ENCODE data around the gene TMEM151B. TPM values are rescaled to one million over a fixed set of nuclear protein-coding genes. Genes with fewer than 3 reads are reported as not detected.

Gene TMEM151B
- total RNA-seq (10 to 100 TPM in 1 of 2 donors, 1 to 10 TPM in 1; 9.3 to 18.0 TPM), polyA plus RNA-seq (ENCODE audit: insufficient read length in 2 of 2) (10 to 100 TPM; 51.1 to 53.1 TPM)
- long read RNA-seq, donor 1, full-length matches to known transcripts, result 6 of 6 reads
- long read RNA-seq, donor 1, partial matches to known transcripts, result 0 of 6 reads
- long read RNA-seq, donor 1, other reads (novel, unspliced or antisense), result 0 of 6 reads
- long read RNA-seq, donor 2, full-length matches to known transcripts, result 4 of 4 reads
- long read RNA-seq, donor 2, partial matches to known transcripts, result 0 of 4 reads
- long read RNA-seq, donor 2, other reads (novel, unspliced or antisense), result 0 of 4 reads
- long read RNA-seq, donor 3, full-length matches to known transcripts, result 8 of 8 reads
- long read RNA-seq, donor 3, partial matches to known transcripts, result 0 of 8 reads
- long read RNA-seq, donor 3, other reads (novel, unspliced or antisense), result 0 of 8 reads
- long read RNA-seq, donor 4, result 0 reads

DNA sequence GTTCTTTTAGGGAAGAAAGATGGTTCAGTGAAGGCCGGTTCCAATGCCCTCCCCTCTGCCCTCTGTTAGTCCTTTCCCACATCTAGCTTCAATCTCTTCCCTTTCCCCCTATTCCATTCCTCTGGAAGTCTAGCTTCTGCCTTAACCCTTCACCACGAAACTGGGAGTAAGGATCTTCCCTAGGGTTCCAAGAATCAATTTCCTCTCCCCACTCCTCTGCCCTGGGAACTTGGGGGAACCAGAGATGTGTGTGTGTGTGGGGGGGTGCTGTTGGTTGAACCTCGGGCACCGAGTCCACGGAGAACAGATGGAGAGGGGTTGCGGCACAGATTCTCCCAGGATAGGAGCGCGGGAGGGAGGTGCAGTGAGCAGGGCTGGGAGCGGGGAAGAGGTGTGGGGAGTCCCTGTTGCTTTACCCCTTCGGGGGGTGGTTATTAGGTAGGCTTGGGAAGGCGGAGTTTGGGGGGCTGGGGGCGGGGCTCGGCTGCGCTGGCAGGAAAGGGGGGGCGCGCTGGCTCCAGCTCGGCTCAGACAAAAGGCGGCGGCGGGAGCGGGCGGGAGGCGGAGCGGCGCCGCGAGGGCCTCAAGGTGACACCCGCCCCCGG lies at the start of gene TMEM151B:
TSS of gene TMEM151B (plus strand) at position 530 of the 605 bp plus-strand sequence. CDS start 293 bp downstream, outside the sequence.
- Histone ChIP-seq H3K36me3 (ENCODE audit: control insufficient read depth, insufficient read depth, low read length) (peaks cover 19% of the 10 kb centered on the region), H3K4me1 (ENCODE audit: control insufficient read depth, insufficient read depth, low read length) (peaks cover 34% of the 10 kb centered on the region), H3K27me3 (ENCODE audit: control insufficient read depth, insufficient read depth, low read length) (no peaks in the 10 kb centered on the region), H3K27ac (ENCODE audit: low read depth, low read length) (peak within 1 kb of the TSS; percentile 49), H3K9me3 (ENCODE audit: control insufficient read depth, insufficient read depth, low read length) (no peaks in the 10 kb centered on the region), H3K4me3 (ENCODE audit: low read depth, low read length) (peak within 1 kb of the TSS; percentile 35)
- DNase-seq (ENCODE audit: low read depth in 4 of 6, low spot score in 6 of 6), result peak in 3 of 6 donors; percentile 38 to 92 (median 81)
- 2% methylated on average over 25 of the region's 29 CpGs for WGBS (ENCODE audit: insufficient coverage)

DNA sequence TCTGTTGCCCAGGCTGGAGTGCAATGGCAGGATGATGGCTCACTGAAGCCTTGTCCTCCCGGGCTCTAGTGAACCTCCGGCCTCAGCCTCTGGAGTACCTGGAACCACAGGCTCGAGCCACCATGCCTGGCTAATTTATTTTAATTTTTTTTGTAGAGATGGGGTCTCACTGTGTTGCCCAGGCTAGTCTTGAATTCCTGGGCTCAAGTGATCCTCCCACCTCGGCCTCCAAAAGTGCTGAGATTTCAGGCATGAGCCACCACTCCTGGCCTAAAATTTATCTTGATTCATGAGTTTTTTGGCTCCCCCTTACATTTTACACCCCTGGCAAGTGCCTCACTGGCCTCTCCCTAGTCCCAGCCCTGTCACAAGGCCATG lies 49.3 kb upstream of the TMEM151B start:
- no peaks in the 10 kb centered on the region for H3K36me3 ChIP-seq (ENCODE audit: control insufficient read depth, insufficient read depth, low read length)
- H3K4me3 ChIP-seq (ENCODE audit: low read depth, low read length), result no peak overlapping the region
- DNase-seq (ENCODE audit: low read depth in 4 of 6, low spot score in 6 of 6), result no peak
- H3K9me3 ChIP-seq (ENCODE audit: control insufficient read depth, insufficient read depth, low read length), result no peaks in the 10 kb centered on the region
- 90% methylated on average over 3 of the region's 4 CpGs for WGBS (ENCODE audit: insufficient coverage)
- no peak overlapping the region for H3K27ac ChIP-seq (ENCODE audit: low read depth, low read length)
- H3K4me1 ChIP-seq (ENCODE audit: control insufficient read depth, insufficient read depth, low read length), result peaks cover 73% of the 10 kb centered on the region
- H3K27me3 ChIP-seq (ENCODE audit: control insufficient read depth, insufficient read depth, low read length), result peaks cover 7% of the 10 kb centered on the region

GRCh38 chr6:44221291-44221960 lies 48.8 kb upstream of the TMEM151B start:
- Histone ChIP-seq H3K4me1 (ENCODE audit: control insufficient read depth, insufficient read depth, low read length) (peaks cover 79% of the 10 kb centered on the region), H3K9me3 (ENCODE audit: control insufficient read depth, insufficient read depth, low read length) (no peaks in the 10 kb centered on the region), H3K36me3 (ENCODE audit: control insufficient read depth, insufficient read depth, low read length) (no peaks in the 10 kb centered on the region), H3K27ac (ENCODE audit: low read depth, low read length) (peak overlapping the region; percentile 22), H3K27me3 (ENCODE audit: control insufficient read depth, insufficient read depth, low read length) (peaks cover 7% of the 10 kb centered on the region), H3K4me3 (ENCODE audit: low read depth, low read length) (no peak overlapping the region)
- DNase-seq (ENCODE audit: low read depth in 4 of 6, low spot score in 6 of 6), result peak in 2 of 6 donors; percentile 87 to 91
- WGBS (ENCODE audit: insufficient coverage), result no CpG with 5 or more reads among the region's 4 CpGs

DNA sequence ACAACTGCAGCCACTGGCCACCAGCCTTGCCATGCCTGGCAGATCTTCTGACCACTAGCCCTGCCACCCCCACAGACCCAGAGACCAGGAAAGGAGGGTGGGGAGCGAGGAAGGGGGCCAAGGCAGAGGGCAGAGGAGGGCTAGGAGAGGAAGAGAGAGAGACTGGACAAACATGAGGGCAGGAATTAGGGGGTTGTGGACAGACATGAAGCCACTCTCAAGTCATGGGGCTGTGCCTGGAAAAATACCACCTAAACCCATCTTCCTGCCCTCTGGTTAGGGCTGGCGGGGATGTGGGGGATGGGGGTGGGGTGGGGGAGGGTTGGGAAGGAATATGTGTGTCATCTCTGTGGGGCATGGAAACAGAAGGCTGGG lies 48.3 kb upstream of the TMEM151B start:
- WGBS (ENCODE audit: insufficient coverage), result no CpG with 5 or more reads among the region's 2 CpGs
- Histone ChIP-seq H3K36me3 (ENCODE audit: control insufficient read depth, insufficient read depth, low read length) (peaks cover 2% of the 10 kb centered on the region), H3K4me1 (ENCODE audit: control insufficient read depth, insufficient read depth, low read length) (peaks cover 79% of the 10 kb centered on the region), H3K9me3 (ENCODE audit: control insufficient read depth, insufficient read depth, low read length) (no peaks in the 10 kb centered on the region), H3K27me3 (ENCODE audit: control insufficient read depth, insufficient read depth, low read length) (peaks cover 7% of the 10 kb centered on the region), H3K4me3 (ENCODE audit: low read depth, low read length) (no peak overlapping the region), H3K27ac (ENCODE audit: low read depth, low read length) (peak overlapping the region; percentile 22)
- DNase-seq (ENCODE audit: low read depth in 4 of 6, low spot score in 6 of 6), result no peak

- Histone ChIP-seq H3K4me1 (ENCODE audit: control insufficient read depth, insufficient read depth, low read length) (peaks cover 79% of the 10 kb centered on the region), H3K9me3 (ENCODE audit: control insufficient read depth, insufficient read depth, low read length) (no peaks in the 10 kb centered on the region), H3K36me3 (ENCODE audit: control insufficient read depth, insufficient read depth, low read length) (peaks cover 4% of the 10 kb centered on the region), H3K27ac (ENCODE audit: low read depth, low read length) (peak overlapping the region; percentile 8), H3K27me3 (ENCODE audit: control insufficient read depth, insufficient read depth, low read length) (peaks cover 7% of the 10 kb centered on the region), H3K4me3 (ENCODE audit: low read depth, low read length) (peak overlapping the region; percentile 32)
- 18% methylated on average over 18 of the region's 26 CpGs for WGBS (ENCODE audit: insufficient coverage)
- DNase-seq (ENCODE audit: low read depth in 4 of 6, low spot score in 6 of 6), result peak in 1 of 6 donors; percentile 26
Observed at GRCh38 chr6:44222486-44223318, 47.5 kb upstream of the TMEM151B start.

GRCh38 chr6:44223319-44224028 lies 46.8 kb upstream of the TMEM151B start, which contains the start of gene SLC29A1:
SLC29A1 (plus strand) TSS chr6:44223595; CDS start chr6:44227314, 3,719 bp downstream.
- Histone ChIP-seq H3K4me1 (ENCODE audit: control insufficient read depth, insufficient read depth, low read length) (peaks cover 77% of the 10 kb centered on the region), H3K27ac (ENCODE audit: low read depth, low read length) (peak within 1 kb of the TSS; percentile 8), H3K36me3 (ENCODE audit: control insufficient read depth, insufficient read depth, low read length) (peaks cover 8% of the 10 kb centered on the region), H3K4me3 (ENCODE audit: low read depth, low read length) (peak within 1 kb of the TSS; percentile 32), H3K27me3 (ENCODE audit: control insufficient read depth, insufficient read depth, low read length) (peaks cover 7% of the 10 kb centered on the region), H3K9me3 (ENCODE audit: control insufficient read depth, insufficient read depth, low read length) (no peaks in the 10 kb centered on the region)
- peak in 2 of 6 donors; percentile 88 to 89 for DNase-seq (ENCODE audit: low read depth in 4 of 6, low spot score in 6 of 6)
- whole genome bisulfite sequencing (ENCODE audit: insufficient coverage), result under 1% methylated on average over 68 of the region's 73 CpGs

DNA sequence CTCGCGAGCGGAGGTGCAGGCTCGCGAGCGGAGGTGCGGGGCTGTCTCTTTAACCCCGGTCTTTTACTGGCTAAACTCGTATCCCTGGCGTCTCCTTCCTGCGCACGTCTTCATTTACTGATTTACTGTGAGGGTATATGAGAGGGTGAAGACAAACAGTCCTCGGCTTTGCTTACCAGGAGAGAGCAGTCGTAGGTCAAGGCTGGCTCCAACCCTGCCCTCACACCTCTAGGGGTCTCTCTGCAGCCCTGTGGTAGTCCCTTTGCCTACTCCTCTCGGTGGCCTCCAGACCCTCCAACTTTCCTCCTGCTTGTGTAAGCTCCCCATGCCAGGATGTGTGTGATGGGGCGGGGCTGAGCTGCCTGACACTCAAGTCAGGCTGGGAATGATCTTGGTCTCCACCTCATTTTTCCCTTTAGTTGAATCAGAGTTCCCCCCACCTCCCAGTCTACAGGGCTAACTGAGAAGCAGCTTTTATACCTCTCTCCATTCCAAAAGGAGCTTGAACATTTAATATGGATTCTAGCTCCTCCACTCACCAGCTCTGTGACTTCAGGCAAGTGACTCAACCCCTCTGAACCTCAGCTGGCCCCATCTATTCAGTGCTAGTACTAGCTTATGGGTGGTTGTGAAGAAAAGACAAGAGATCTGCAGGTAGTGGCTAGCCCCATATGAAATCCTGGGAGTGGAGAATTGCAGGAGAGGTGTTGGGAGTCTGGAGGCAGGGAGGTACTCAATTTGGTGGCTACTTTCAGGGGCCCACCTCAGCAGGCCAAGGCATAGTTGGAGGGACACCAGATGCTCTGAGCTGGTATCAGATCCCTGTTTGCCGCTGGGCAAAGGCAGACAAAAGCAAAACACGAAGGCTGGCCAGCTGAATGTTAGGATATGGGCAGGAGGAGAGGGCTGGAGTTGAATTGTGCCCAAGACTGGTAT lies 46.0 kb upstream of the TMEM151B start:
- Histone ChIP-seq H3K4me1 (ENCODE audit: control insufficient read depth, insufficient read depth, low read length) (peaks cover 75% of the 10 kb centered on the region), H3K36me3 (ENCODE audit: control insufficient read depth, insufficient read depth, low read length) (peaks cover 13% of the 10 kb centered on the region), H3K4me3 (ENCODE audit: low read depth, low read length) (peak overlapping the region; percentile 32), H3K9me3 (ENCODE audit: control insufficient read depth, insufficient read depth, low read length) (no peaks in the 10 kb centered on the region), H3K27me3 (ENCODE audit: control insufficient read depth, insufficient read depth, low read length) (peaks cover 3% of the 10 kb centered on the region), H3K27ac (ENCODE audit: low read depth, low read length) (no peak overlapping the region)
- DNase-seq (ENCODE audit: low read depth in 4 of 6, low spot score in 6 of 6), result peak in 1 of 6 donors; percentile 57
- 47% methylated on average over 3 of the region's 18 CpGs for WGBS (ENCODE audit: insufficient coverage)

GRCh38 chr6:44224965-44225305 lies 45.3 kb upstream of the TMEM151B start:
- H3K4me3 ChIP-seq (ENCODE audit: low read depth, low read length), result no peak overlapping the region
- H3K36me3 ChIP-seq (ENCODE audit: control insufficient read depth, insufficient read depth, low read length), result peaks cover 20% of the 10 kb centered on the region
- peaks cover 2% of the 10 kb centered on the region for H3K27me3 ChIP-seq (ENCODE audit: control insufficient read depth, insufficient read depth, low read length)
- no CpG with 5 or more reads among the region's 4 CpGs for WGBS (ENCODE audit: insufficient coverage)
- H3K27ac ChIP-seq (ENCODE audit: low read depth, low read length), result no peak overlapping the region
- no peak for DNase-seq (ENCODE audit: low read depth in 4 of 6, low spot score in 6 of 6)
- peaks cover 69% of the 10 kb centered on the region for H3K4me1 ChIP-seq (ENCODE audit: control insufficient read depth, insufficient read depth, low read length)
- H3K9me3 ChIP-seq (ENCODE audit: control insufficient read depth, insufficient read depth, low read length), result no peaks in the 10 kb centered on the region

All from spinal cord (tissue), 10 donors.